ENCODE measurements around the gene RPL22.
A peak's percentile ranks its signal among the peaks of the same experiment; 100 is the strongest.

Gene RPL22

GRCh38 chr1:6218375-6219164 lies 19.2 kb upstream of the RPL22 start:
- H3K4me3 ChIP-seq (ENCODE audit: control insufficient read depth, low read depth, low read length) = no peak overlapping the region
- no peak for DNase-seq (ENCODE audit: low read depth)
- TF ChIP-seq CTCF (conservative IDR thresholded peaks at IDR 0.05; ENCODE audit: control insufficient read depth, insufficient read depth, low read depth, low read length) = no peak

GRCh38 chr1:6212193-6212959 lies 13.0 kb upstream of the RPL22 start:
- TF ChIP-seq CTCF (conservative IDR thresholded peaks at IDR 0.05; ENCODE audit: control insufficient read depth, insufficient read depth, low read depth, low read length) = no peak
- DNase-seq (ENCODE audit: low read depth) = no peak
- no peak overlapping the region for H3K4me3 ChIP-seq (ENCODE audit: control insufficient read depth, low read depth, low read length)

- no peak for DNase-seq (ENCODE audit: low read depth)
- TF ChIP-seq CTCF (conservative IDR thresholded peaks at IDR 0.05; ENCODE audit: control insufficient read depth, insufficient read depth, low read depth, low read length) = no peak
- H3K4me3 ChIP-seq (ENCODE audit: control insufficient read depth, low read depth, low read length) = no peak overlapping the region
Measured at GRCh38 chr1:6211731-6212130, 12.3 kb upstream of the RPL22 start.

GRCh38 chr1:6210591-6211355 lies 11.4 kb upstream of the RPL22 start:
- no peak for TF ChIP-seq CTCF (conservative IDR thresholded peaks at IDR 0.05; ENCODE audit: control insufficient read depth, insufficient read depth, low read depth, low read length)
- no peak for DNase-seq (ENCODE audit: low read depth)
- H3K4me3 ChIP-seq (ENCODE audit: control insufficient read depth, low read depth, low read length) = no peak overlapping the region

- peak; percentile 14 for TF ChIP-seq CTCF (conservative IDR thresholded peaks at IDR 0.05; ENCODE audit: control insufficient read depth, insufficient read depth, low read depth, low read length)
- H3K4me3 ChIP-seq (ENCODE audit: control insufficient read depth, low read depth, low read length) = peak overlapping the region; percentile 40
- no peak for DNase-seq (ENCODE audit: low read depth)
Measured at GRCh38 chr1:6209661-6210580, 10.5 kb upstream of the RPL22 start.
